ENCODE results near the gene APIP.
A peak's percentile ranks its signal among the peaks of the same experiment; 100 is the strongest.

GRCh38 chr11:34926101-34926830 is 10.1 kb upstream of the APIP start:
- TF ChIP-seq POLR2A (IDR thresholded peaks at IDR 0.05; ENCODE audit: low read length) (no peak), CTCF (IDR thresholded peaks at IDR 0.05) (peak; percentile 92), MAZ (IDR thresholded peaks at IDR 0.05; ENCODE audit: borderline replicate concordance, low read depth, low read length) (no peak), CHD2 (IDR thresholded peaks at IDR 0.05; ENCODE audit: low read length, partially characterized antibody) (no peak), RCOR1 (IDR thresholded peaks at IDR 0.05; ENCODE audit: low read depth, low read length) (no peak), MYC (IDR thresholded peaks at IDR 0.05; ENCODE audit: borderline replicate concordance, low read length) (no peak), PBX3 (IDR thresholded peaks at IDR 0.05) (no peak), EP300 (IDR thresholded peaks at IDR 0.05) (no peak)

Data from A549 (cell line).